GM19467 (cell line): ENCODE data around the gene METTL3.
A peak's percentile ranks its signal among the peaks of the same experiment; 100 is the strongest.
"Not testable (repeated sequence)": the region's sequence is repeated elsewhere in the genome, so short reads cannot be mapped to it uniquely, and the experiment has no call there.

Experiments
- ATAC-seq: cut with Tn5 transposase; IDR thresholded peaks from one replicate; pipeline ENCODE4 v1.9.1; 2021; ENCODE audit warnings: mild to moderate bottlenecking, moderate library complexity; ENCODE audit not compliant: unreplicated experiment

METTL3 gene

DNA sequence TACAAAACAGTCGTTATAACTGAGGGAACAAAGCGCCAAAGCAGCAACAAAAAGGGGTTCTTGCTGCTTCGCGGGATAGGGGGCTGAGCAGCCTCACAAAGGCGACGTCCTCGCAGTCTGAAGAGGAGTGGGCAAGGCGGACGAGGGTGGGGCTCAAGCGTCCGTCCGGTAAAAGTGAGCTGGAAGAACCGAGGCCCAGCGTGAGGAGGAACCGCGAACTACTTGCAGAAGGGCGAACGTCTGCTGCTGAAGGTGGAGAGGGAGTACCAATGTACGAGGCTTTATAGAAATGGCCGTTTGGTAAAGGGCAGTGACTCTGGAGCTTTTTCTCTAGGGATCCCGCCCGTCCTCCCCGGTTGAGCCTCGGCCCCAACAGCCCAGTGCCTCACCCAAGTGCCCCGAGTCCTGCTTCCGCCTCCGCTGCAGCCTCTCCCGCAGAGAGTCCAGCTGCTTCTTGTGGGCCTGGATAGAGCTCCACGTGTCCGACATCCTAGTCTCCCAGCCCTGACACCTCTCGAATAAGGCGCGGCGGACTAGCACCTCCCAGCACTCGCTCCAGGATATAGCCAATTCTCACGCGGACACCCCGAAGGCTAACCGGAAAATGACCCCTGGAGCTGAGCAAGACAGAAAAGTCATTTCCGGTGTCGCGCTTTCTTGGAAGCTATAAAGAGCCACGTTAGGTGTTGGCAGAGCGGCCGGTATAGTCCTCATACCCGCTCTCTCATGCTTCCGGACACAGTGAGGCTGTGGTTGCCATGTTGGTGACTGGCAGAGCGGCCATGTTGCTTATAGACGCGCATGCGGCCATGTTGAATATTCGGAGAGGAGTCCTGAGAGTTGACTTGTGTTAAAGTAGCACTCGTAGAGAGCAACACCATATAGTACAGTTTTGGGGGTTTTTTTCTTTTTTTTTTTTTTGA lies at the start of gene METTL3:
Gene METTL3, minus strand, starts transcription at position 606 of the 923 bp plus-strand sequence. Its CDS starts 117 bp downstream, at position 489.
- ATAC-seq, result peak; percentile 99

DNA sequence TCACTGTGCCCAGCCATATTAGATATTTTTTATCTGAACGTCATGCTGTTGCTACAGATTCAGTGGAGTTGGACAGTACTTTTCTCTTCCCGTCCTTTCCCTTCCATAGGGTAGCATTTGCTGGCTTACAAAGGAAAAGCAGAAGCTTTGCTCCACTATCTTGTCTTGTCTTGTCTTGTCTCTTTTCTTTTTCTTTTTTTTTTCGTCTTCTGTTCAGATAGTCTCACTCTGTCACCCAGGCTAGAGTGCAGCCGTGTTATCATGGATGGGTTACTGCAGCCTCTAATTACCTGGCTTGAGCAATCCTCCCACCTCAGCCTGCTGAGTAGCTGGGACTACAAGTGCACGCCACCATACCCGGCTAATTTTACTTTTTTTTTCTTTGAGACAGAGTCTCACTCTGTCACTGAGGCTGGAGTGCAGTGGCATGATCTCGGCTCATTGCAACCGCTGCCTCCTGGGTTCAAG lies 47.6 kb upstream of the METTL3 start:
- no peak for ATAC-seq

DNA sequence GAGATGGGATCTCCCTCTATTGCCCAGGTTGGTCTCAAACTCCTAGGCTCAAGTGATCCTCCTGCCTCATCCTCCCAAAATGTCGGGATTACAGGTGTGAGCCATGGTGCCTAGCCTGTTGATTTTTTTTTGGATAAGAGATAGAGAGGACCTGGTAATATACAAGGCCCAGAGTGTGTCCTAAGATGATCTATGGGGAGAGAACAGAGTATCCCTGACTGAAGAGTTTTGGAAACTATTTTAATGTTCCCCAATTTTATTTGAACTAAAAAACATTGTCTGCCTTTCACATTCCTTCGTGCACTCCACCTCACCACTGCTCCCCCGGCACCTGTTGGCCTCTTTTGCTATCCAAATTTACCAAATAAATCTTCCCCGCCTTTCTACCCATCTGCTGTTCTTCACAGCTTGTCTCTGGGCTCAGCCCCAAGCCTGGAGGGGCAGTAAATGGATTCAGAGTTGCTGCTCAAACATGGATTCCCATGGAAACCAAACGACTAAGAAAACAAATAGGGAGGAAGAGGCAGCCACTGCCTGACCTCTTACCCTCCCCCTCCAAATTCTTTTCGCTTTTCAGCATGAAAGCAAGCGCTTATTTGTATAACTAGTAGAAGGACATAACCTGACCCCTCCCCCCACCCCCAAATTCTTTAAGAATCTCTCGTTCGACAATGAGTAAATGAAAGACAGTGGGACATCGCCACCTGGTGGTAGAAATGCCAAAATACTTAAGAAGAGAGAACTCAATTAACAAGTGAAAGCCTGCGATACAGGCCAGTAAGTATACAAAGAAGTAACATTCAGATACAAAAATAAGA lies 46.2 kb upstream of the METTL3 start:
- no peak for ATAC-seq

GRCh38 chr14:21556378-21557083 lies 45.4 kb upstream of the METTL3 start:
- ATAC-seq, result no peak

- no peak for ATAC-seq
These were observed 42.1 kb upstream of the METTL3 start for GRCh38 chr14:21553266-21553665.

DNA sequence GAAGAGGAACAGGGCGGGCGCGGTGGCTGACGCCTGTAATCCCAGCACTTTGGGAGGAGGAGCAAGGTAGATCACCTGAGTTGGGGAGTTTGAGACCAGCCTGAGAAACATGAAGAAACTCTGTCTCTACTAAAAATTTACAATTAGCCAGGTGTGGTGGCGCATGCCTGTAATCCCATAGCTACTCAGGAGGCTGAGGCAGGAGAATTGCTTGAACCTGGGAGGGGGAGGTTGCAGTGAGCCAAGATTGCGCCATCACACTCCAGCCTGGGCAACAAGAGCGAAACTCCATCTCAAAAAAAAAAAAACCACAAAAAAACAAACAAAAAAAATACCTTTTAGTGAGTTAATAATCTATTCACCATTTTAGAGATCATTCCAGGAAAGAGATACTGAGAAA lies 33.4 kb upstream of the METTL3 start:
- not testable (repeated sequence) for ATAC-seq

DNA sequence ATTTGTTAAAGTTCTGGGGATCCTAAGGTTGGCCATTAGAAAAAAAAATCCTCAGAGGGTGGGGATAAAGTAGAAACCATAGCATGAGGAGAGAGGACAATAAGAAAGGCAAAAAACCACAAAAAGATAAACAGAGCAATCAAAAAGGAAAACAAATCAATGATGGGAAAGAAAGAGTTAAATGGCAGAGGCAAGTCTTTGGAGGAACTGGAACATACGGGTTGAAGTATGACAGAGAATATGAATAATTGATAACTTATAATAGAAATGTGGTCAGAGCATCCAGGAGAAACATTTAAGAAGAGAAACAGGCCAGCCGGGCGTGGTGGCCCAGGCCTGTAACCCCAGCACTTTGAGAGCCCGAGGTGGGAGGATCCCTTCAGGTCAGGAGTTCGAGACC lies 32.8 kb upstream of the METTL3 start:
- ATAC-seq, result no peak

GRCh38 chr14:21543521-21543960 lies 32.4 kb upstream of the METTL3 start:
- no peak for ATAC-seq

GRCh38 chr14:21541413-21542074 lies 30.4 kb upstream of the METTL3 start:
- ATAC-seq, result no peak

GRCh38 chr14:21539189-21539940 lies 28.2 kb upstream of the METTL3 start:
- ATAC-seq, result no peak

DNA sequence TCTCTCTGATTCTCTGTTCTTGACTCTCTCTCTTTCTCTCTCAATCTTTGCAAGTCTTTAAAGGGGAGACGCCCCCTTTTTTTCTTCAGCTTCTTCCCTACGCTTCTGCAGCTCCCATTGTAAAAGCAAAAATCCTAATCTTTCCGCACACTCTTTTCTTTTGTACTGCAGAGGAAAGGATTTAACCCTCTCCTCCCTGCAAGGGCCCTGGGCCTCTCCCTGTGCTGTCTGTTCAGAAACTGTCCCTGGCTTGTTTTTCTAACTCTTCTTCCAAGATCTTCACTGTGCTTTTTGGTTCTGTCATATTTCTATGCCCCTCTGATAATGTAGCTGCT lies 25.9 kb upstream of the METTL3 start:
- ATAC-seq, result no peak

GRCh38 chr14:21536418-21537089 lies 25.4 kb upstream of the METTL3 start:
- no peak for ATAC-seq

GRCh38 chr14:21535545-21536417 lies 24.6 kb upstream of the METTL3 start:
- ATAC-seq, result no peak

GRCh38 chr14:21534576-21534975 lies 23.4 kb upstream of the METTL3 start:
- ATAC-seq, result no peak

DNA sequence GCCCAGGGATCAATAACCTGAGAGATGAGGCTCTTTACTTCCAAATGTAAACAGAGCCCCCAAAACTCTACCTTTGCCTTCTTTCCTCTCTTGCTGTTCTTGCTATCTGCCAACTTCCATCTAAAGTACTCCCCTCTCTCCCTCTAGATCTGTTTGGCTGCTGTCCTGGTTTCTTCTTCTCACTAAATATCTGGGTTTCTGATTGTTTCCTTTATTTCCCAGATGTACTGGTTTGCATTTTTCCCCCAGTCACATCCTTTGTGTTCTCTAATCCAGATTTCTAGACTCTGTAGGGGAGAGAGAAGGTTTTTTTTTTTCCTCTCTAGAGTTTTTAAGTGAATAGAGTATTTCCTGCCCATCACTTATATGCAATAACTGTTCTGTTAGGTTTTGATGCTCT lies 22.2 kb upstream of the METTL3 start:
- no peak for ATAC-seq

DNA sequence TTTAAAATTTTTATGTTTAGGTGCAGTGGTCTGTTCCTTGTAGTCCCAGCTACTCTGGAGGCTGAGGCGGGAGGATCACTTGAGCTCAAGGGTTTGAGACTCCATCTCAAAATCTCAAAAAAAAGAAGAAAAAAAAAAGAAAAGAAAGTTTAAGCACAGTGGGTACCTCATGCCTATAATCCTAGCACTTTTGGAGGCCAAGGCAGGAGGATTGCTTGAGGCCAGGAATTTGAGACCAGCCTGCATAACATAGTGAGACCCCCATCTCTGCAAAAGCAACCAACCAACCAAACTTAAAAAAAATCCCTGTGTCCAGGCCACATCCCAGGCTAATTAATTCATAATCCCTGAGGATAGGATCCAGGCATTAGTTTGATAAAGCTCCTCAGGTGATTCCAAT lies 18.4 kb upstream of the METTL3 start:
- no peak for ATAC-seq

DNA sequence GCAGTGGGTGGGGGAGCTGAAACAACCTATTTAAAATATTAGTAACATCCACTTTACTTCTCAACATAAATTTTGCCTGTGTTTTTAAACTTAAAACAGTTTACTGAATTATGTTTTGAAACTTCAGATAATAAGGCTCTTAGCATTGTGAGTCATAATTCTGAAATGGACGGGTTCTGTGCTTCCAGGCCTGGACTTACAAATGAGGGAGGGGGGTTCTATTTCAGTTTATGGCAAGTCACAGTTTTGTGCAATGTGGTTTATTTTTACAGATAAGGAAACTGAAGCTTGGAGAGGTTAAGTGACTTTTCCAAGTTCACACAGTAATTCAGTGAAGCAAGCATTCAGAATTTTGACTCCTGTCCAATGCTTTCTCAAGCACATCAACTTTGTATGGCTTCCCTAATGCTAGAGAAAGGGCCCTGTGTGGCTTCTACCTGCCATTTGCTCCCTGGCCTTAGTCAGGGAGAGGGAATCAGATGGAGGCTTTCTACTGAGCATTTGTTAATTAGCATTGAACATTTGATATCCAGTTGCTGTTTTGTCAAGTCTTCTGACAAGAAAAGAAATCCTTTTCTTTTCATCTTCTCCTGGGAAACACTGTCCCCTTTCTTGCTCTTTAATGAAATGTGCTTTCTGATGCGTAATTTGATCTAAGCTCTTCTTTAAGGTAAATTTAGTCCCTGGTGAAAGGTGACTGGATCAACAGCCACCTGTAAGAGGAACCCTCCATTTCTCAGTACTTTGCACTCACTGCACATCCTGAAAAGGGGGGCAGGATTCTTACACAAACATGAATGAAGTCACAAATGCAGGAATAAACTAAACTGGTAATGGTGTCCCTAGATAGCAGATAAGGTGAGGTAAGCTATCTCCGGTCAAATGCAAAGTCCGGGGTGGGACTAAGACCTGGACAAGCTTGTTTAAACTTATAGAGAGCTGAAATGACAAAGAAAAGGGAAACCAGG lies 17.5 kb upstream of the METTL3 start:
- ATAC-seq, result no peak
